NCI-H128 (cell line): Measurements from ENCODE around the gene DKKL1.

Experiments used
- DNase-seq: peaks from one replicate; lab custom pipeline; 2025; ENCODE audit not compliant: unreplicated experiment; lab: John Stamatoyannopoulos, UW

Gene DKKL1

DNA sequence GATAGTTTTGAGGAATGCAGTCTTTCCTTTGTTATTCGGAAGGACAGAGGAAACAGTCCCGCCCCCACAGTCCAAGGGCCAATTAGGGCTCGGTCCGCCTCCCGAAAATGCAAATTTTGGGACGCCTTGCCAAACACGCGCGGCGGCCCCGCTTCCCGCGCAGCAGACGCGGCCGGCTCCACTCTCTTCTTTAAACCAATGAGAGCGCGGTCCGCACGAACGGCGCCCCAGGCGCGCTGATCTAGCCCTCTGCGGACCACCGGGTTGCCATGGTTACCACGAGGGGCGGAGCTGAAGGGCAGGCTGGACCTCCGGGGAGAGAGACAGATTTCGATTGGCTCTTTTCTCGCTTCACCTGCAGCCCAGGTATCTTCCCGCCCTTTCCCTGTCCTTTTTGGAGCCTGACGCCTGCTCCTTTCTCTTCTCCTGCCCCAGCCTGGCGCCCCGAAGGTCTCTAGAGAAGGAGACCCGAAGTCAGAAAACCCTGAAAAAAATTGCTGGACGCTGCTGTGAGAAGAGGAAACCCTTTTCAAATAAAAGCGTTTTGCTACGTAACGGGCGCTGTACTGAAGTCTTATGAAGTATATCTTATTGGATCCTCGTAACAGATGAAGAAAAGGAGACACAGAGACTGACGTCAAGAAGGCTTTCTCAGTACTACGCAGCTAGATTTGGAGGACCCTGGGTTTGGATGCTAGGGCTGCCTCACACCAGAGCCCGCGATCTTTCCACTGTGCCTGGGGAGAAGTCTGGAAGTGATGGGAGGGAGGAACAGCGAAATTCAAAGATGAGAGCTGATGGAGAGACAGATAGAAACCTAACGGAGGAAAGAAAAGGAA, 57.6 kb downstream of the DKKL1 start:
- peak; percentile 99 for DNase-seq

DNA sequence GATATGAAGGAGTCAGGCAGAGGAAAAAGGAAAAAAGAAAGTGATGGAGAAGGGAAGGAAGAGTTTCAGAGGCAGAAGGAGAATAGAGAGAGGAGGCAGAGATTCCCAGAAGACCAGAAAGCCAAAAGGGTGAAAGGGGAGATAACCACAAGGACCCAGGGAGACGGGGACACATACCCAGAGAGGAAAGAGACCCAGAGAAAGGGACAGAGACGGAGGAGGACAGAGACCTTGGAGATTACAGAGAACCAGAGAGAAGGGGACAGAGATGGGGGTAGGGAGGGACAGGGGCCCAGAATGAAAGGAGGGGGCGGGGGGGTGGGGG, 58.2 kb downstream of the DKKL1 start:
- DNase-seq, result no peak

- peak; percentile 65 for DNase-seq
Observed at GRCh38 chr19:49422407-49423070, 58.9 kb downstream of the DKKL1 start.

DNA sequence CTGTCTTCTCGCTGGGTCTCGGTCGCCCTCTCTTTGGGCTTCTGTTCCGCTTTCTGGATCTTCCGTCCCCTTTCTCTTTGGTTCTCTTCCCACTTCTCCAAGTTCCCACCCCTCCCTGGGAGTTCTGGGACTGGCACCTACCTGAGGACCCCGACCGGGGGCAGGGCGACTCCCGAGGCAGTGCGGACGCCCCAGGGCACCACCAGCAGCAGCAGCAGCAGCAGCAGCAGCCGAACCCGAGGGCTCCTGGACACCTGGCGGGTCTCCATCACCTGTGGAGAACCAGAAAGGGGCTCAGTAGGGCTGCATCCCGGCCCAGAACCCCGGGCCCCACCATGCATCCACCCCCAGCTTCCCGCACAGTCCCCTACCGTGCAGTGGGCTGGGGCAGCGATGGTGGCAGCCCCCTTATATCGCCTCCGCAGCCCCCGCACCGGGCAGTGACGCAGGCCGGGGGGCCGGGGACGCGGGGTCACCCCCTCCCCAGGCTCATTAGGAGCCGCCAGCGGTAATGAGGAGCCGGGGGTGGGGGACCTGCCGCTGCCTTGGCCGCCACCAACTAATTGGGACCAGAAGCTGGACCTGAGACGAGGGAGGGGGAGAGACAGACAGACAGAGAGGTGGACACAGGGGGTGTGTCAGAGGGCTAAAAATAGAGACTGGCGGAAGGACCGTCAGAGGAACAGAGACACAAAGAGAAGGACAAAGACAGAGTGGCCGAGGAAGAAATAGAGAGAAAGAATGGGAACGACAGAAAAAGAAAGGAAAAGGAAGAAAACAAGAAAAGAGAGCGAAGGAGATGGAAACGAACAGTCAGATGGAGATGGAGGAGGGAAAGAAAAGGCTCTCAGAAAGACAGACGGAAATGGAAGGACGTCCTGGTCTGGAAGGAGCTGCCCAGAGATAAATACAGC, 59.7 kb downstream of the DKKL1 start, which contains the start of gene PTH2:
Gene PTH2, minus strand, starts transcription at position 371 of the 914 bp plus-strand sequence. Its CDS starts 102 bp downstream, at position 269.
- DNase-seq, result no peak

DNA sequence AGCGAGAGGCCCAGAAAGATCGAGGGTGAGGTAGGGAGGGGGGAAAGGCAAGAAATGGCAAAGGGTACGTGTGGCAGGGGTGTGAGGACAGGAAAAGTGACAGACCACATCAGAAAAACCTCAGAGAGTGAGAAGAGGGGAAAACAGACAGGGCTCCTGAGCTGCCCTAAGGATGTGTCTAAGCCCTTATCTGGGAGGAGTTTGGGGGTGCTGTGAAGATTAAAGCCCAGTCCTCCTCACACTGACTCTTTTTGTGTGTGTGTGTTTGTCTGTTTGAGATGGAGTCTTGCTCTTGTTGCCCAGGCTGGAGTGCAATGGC, 60.3 kb downstream of the DKKL1 start:
- DNase-seq, result no peak
